ENCODE measurements around the gene HSPA4L. TPM values are rescaled to one million over a fixed set of nuclear protein-coding genes. Genes with fewer than 3 reads are reported as not detected.

Gene HSPA4L
- total and polyA plus RNA-seq, 10 of the 15 experiments (the other 5 are each of a cell fraction or from before 2014, with no cell fraction given) = 8.6 to 40.5 (median 21.4) TPM

GRCh38 chr4:127782275-127783025, at the start of gene HSPA4L (continued):
- TF ChIP-seq MAX (IDR thresholded peaks at IDR 0.05; ENCODE audit: low read depth, low read length) (no peak), ASH2L (IDR thresholded peaks at IDR 0.05; ENCODE audit: borderline replicate concordance, low read depth) (no peak), IKZF1 (conservative IDR thresholded peaks at IDR 0.05) (peak; percentile 82), BHLHE40 (IDR thresholded peaks at IDR 0.05; ENCODE audit: borderline replicate concordance in 1 of 2, low read depth in 2 of 2, low read length in 1 of 2) (peak; percentile 61 to 76), TCF12 (IDR thresholded peaks at IDR 0.05; ENCODE audit: low read depth, low read length) (peak; percentile 96), JUNB (IDR thresholded peaks at IDR 0.05) (0 out of 2 replicates have a peak, but pooled peaks have one; percentile 6), NR2F1 (conservative IDR thresholded peaks at IDR 0.05) (peak; percentile 71), PBX3 (IDR thresholded peaks at IDR 0.05; ENCODE audit: insufficient replicate concordance, low read depth, low read length) (peak; percentile 71), YY1 (IDR thresholded peaks at IDR 0.05; ENCODE audit: low read depth, low read length) (peak; percentile 8; the same call in 1 of the 2 replicates), ZNF687 (IDR thresholded peaks at IDR 0.05) (peak; percentile 55), SP1 (IDR thresholded peaks at IDR 0.05; ENCODE audit: low read depth, low read length) (no peak), WRNIP1 (IDR thresholded peaks at IDR 0.05; ENCODE audit: borderline replicate concordance, low read depth, low read length) (no peak), EGR1 (IDR thresholded peaks at IDR 0.05; ENCODE audit: borderline replicate concordance in 1 of 2, low read depth in 2 of 2, low read length in 2 of 2) (no peak), SMARCA5 (IDR thresholded peaks at IDR 0.05) (peak; percentile 79), MEF2A (IDR thresholded peaks at IDR 0.05; ENCODE audit: insufficient read depth, low read depth, low read length) (no peak), ZNF274 (IDR thresholded peaks at IDR 0.05; ENCODE audit: insufficient read depth, insufficient read length) (no peak), BRCA1 (IDR thresholded peaks at IDR 0.05; ENCODE audit: low read depth, low read length) (no peak), STAT3 (IDR thresholded peaks at IDR 0.05; ENCODE audit: low read depth, low read length) (no peak)
